HG02943 (cell line): ENCODE results near the gene KRT31.
"Not testable (repeated sequence)": the region's sequence is repeated elsewhere in the genome, so short reads cannot be mapped to it uniquely, and the experiment has no call there.

Experiments
- ATAC-seq: cut with Tn5 transposase; IDR thresholded peaks from one replicate; pipeline ENCODE4 v1.9.1; 2021; ENCODE audit warnings: mild to moderate bottlenecking, low read depth, moderate library complexity; ENCODE audit not compliant: unreplicated experiment

Gene KRT31

GRCh38 chr17:41396996-41397660 lies at the start of gene KRT31:
KRT31 (minus strand) TSS chr17:41397608; CDS start chr17:41397539, 69 bp downstream.
- ATAC-seq = no peak

GRCh38 chr17:41446806-41447205 lies 49.4 kb upstream of the KRT31 start:
- ATAC-seq = no peak

DNA sequence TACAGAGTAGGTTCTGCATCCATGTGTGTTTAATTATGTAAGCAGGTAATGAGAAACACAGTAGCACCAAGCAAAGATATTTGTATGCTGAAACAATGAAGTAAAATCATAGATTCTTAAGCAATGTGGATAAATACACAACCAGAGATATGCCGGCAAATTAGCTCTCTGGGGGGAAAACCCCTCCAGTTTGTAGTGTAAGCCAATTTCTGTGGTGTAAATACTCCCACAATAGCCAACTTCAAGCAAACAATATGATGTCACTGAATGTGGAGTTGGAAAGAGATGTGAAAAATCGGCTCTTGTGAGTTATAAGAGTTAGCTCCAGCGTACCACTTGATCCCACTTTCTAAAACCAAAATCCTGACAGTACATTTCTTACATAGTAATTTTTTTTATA lies 47.2 kb upstream of the KRT31 start:
- ATAC-seq = no peak

DNA sequence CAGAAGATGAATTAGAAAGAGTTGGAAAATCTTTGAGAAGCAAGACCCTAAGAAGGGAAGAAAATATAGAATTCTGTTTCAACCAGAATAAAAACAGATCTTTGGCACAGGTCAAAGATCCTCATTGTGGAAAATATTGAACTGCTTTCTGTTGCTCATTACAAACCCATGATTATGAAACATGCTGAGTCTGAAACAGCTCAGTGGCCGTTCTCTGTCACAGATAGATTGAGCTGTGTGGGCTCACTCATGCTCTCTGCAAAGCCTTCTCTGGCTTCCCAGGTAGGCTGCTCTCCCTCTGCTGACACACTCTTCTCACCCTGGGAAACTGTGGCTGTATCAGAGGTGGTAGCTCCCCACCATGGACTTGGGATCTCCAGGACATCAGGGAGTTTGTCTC lies 46.8 kb upstream of the KRT31 start:
- no peak for ATAC-seq

DNA sequence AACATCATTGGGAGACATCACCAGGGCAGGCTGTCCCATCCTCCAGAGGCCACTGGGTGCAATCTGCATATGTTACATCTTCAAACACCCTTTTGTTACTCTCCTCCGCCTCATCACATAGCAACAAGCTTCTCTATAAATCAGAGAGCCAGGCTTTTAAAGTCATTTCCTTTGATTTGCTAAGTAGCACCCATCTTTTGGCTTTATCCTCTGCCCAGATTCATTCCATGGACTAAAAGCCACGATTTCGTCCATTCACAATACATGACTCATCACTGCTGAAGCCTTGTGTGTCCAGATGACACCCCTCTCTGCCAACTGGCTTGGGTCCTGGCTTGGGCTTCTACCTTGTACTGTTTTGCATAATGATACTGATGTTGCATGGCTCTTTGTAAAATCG lies 45.3 kb upstream of the KRT31 start:
- ATAC-seq = no peak

DNA sequence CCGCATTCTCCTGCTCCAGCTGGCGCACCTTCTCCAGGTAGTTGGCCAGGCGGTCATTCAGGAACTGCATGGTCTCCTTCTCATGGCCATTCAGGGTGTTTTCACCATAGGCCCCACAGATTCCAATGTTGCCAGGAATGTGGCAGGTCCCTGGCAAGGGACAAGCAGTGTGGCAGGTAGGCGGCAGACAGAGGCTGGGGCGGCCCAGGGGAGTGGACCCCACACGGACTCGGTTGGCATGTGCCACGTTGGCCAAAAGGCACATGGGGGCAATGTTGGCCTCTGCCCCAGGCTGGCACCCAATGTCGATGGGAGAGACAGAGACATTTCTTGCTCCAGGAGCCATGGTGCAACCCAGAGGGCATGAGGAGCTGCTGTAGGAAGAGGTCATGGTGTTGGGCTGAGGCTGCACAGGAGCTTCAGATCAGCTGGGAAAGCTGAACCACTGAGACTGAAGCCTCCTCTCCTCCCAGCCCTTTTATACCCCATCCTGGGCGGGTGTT lies 43.2 kb upstream of the KRT31 start, which contains the start of gene KRT38:
KRT38 (minus strand) TSS at position 453 of the 503 bp plus-strand sequence; CDS start at position 391, 62 bp downstream.
- ATAC-seq = no peak

GRCh38 chr17:41439375-41439774 lies 42.0 kb upstream of the KRT31 start:
- no peak for ATAC-seq

DNA sequence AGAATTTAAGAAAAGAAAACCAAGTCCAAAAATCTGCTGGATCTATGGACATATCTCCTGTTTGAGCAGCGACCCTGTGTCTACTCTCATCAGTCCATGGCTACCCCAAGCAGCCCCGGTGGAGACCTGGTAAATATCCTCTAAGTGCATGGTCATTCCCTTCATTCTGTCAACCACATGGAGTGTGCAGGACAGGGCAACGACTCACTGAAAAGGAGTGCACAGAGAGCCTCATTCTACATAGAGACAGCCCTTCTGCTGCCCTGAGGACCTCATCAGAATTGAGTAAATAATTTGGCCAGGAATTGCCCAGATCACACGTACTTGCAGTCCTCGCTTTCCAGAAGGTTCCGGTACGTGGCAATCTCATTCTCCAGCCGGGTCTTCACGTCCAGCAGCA lies 40.4 kb upstream of the KRT31 start:
- ATAC-seq = no peak

DNA sequence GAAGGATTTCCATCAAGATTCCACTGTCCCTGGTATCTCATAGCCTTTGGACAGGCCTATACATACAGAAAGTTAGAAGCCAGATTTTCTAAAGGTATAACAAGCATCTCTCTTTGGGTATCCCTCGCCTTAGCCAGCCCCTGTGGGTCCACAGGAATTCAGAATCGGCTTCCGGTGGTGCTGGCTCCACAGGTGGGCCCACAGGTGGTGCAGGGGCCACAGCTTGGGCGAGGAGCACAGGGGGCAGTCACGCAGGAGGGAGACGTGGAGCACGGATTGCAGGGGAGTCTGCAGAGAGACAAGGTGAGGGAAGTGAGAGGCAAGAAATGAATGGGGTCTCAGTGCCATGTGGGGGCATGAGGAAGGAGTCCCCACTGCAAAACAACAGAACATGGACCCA lies 39.8 kb upstream of the KRT31 start:
- no peak for ATAC-seq

- ATAC-seq = no peak
Observed at GRCh38 chr17:41434415-41434814, 37.0 kb upstream of the KRT31 start.

GRCh38 chr17:41434005-41434404 lies 36.6 kb upstream of the KRT31 start:
- no peak for ATAC-seq

DNA sequence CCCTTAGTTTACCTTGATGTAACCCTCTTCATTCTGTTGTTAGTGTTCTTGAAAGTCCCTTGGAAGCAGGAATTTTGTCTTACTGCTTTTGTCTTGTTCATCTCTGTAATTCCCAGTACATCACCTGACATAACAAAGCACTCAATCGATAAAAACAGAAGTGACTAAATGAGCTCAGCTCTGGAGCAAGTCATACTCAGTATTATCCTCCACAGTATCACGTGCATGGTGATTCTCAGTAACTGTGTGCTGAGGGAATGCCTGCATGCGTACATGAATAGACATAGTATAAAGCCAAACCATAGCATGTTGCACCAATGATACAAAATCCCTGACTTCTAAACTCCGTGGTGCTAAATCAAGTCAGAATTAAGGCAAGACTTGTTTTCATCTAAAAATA lies 36.2 kb upstream of the KRT31 start:
- ATAC-seq = no peak

GRCh38 chr17:41430376-41430775 lies 33.0 kb upstream of the KRT31 start:
- not testable (repeated sequence) for ATAC-seq

- ATAC-seq = no peak
Observed at GRCh38 chr17:41429667-41430066, 32.3 kb upstream of the KRT31 start.

- no peak for ATAC-seq
Observed at GRCh38 chr17:41428591-41429291, 31.3 kb upstream of the KRT31 start.

DNA sequence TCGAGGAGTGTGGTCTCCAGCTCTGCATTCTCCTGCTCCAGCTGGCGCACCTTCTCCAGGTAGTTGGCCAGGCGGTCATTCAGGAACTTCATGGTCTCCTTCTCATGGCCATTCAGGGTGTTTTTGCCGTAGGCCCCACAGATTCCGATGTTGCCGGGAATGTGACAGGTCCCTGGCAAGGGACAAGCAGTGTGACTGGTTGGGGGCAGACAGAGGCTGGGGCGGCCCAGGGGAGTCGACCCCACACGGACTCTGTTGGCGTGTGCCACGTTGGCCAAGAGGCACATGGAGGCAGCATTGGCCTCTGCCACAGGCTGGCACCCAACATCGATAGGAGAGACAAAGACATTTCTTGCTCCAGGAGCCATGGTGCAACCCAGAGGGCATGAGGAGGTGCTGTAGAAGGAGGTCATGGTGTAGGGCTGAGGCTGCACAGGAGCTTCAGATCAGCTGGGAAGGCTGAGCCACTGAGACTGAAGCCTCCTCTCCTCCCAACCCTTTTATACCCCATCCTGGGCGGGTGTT lies 26.8 kb upstream of the KRT31 start, which contains the start of gene KRT37:
KRT37 (minus strand) TSS at position 475 of the 525 bp plus-strand sequence; CDS start at position 413, 62 bp downstream.
- no peak for ATAC-seq

GRCh38 chr17:41422586-41422985 lies 25.2 kb upstream of the KRT31 start:
- ATAC-seq = not testable (repeated sequence)

DNA sequence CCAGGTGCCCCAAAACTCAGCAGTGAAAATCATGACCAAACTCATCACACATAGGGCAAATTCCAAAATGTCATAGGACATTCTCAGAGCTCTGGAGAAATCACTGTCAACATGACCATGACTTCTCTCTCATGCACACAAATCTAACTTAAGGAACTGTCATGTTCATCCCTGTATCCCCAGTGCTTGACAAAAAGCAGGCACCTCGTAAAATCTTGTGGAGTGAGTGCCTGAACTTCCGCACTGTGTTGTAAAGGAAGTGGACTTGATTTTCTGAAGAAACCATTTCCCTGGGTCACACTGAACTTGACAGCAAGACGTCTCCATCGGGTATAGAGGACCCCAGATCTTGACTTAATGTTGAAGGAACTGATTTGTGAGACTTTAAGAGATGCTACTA lies 24.2 kb upstream of the KRT31 start:
- no peak for ATAC-seq

DNA sequence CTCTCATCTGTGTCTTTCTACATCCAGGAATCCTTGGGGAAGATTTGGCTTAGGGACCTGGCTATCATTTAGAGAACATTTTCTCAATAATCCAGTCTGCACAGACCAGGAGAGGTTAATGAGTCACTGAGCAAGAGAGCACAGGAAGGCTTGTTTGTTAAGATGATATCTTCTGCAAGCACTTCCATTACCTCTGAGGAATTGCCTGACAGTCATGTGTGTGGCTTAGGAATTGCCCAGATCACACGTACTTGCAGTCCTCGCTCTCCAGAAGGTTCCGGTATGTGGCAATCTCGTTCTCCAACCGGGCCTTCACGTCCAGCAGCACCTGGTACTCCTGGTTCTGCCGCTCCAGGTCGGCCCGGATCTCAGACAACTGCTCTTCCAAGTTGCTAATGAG lies 23.7 kb upstream of the KRT31 start:
- ATAC-seq = no peak

DNA sequence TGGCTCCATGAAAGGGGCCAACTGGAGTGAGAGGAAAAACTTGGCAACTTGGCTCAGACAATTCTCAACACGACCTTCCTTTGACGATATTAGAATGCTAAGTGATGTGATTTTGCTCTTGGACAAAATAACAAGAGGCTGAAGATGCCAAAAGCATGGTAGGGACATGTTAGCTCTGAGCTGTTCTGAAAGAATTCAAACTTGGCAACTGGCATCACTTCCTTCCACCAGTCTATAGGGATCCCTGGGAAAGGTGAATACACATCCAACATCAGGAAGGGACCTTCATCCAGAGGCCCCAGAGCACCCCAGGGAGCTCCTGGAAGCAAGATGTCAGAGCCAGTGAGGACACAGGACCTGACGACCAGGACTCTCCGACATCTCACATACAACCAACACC lies 22.7 kb upstream of the KRT31 start:
- no peak for ATAC-seq

DNA sequence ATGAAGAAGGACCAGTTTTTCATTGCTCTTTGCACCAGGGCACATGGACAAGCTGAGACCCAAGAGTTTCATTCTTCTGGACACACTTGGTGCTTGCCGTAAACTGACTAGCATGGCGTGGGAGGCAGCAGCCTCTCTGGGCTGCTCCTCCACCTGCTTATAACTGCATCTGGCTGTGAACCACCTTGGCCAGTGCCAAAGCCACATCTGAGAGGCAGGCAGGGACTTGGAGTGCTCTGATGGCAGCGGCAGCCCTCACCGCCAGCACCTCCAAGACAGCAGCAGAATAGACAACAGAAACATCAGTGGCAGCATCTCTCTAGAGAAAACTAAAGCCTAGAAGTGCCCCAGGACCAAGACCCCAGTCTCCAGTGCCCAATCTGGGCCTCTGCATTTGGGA lies 22.3 kb upstream of the KRT31 start:
- ATAC-seq = no peak
